Measurements from ENCODE around the gene INHBB.

Gene INHBB

GRCh38 chr2:120367221-120367620 is 21.3 kb downstream of the INHBB start:
- no peaks in the 10 kb centered on the region for H3K27me3 ChIP-seq (ENCODE audit: low read length)
- no peak overlapping the region for H3K4me2 ChIP-seq (ENCODE audit: low read depth, low read length, poor library complexity, severe bottlenecking)
- no peak overlapping the region for H3K9ac ChIP-seq (ENCODE audit: low read length)
- no peaks in the 10 kb centered on the region for H3K36me3 ChIP-seq (ENCODE audit: low read length)
- H3K9me3 ChIP-seq (ENCODE audit: insufficient read depth, low read length): no peaks in the 10 kb centered on the region
- H3K79me2 ChIP-seq (ENCODE audit: insufficient read depth, low read length): no peaks in the 10 kb centered on the region
- H3K4me3 ChIP-seq (ENCODE audit: insufficient read depth, low read length, poor library complexity, severe bottlenecking): no peak overlapping the region
- TF ChIP-seq CTCF (IDR thresholded peaks at IDR 0.05; ENCODE audit: insufficient read depth, low read length, poor library complexity, severe bottlenecking) (no peak), EZH2phosphoT487 (conservative IDR thresholded peaks at IDR 0.05; ENCODE audit: low read length) (no peak)
- H3K27ac ChIP-seq (ENCODE audit: low read depth, low read length): no peak overlapping the region
- H2AFZ ChIP-seq (ENCODE audit: low read depth, low read length, severe bottlenecking): no peak overlapping the region
- no peaks in the 10 kb centered on the region for H3F3A ChIP-seq (ENCODE audit: insufficient read depth)
- H4K20me1 ChIP-seq (ENCODE audit: low read depth, low read length): no peaks in the 10 kb centered on the region
- no peaks in the 10 kb centered on the region for H3K9me2 ChIP-seq (replicated peaks; ENCODE audit: insufficient read depth, low read length)

- no peak overlapping the region for H3K9ac ChIP-seq (ENCODE audit: low read length)
- no peak overlapping the region for H3K27ac ChIP-seq (ENCODE audit: low read depth, low read length)
- no peaks in the 10 kb centered on the region for H3K27me3 ChIP-seq (ENCODE audit: low read length)
- H2AFZ ChIP-seq (ENCODE audit: low read depth, low read length, severe bottlenecking): no peak overlapping the region
- no peak overlapping the region for H3K4me3 ChIP-seq (ENCODE audit: insufficient read depth, low read length, poor library complexity, severe bottlenecking)
- no peaks in the 10 kb centered on the region for H3K36me3 ChIP-seq (ENCODE audit: low read length)
- no peaks in the 10 kb centered on the region for H3K9me2 ChIP-seq (replicated peaks; ENCODE audit: insufficient read depth, low read length)
- no peak overlapping the region for H3K4me2 ChIP-seq (ENCODE audit: low read depth, low read length, poor library complexity, severe bottlenecking)
- H3K9me3 ChIP-seq (ENCODE audit: insufficient read depth, low read length): no peaks in the 10 kb centered on the region
- H4K20me1 ChIP-seq (ENCODE audit: low read depth, low read length): no peaks in the 10 kb centered on the region
- TF ChIP-seq CTCF (IDR thresholded peaks at IDR 0.05; ENCODE audit: insufficient read depth, low read length, poor library complexity, severe bottlenecking) (no peak), EZH2phosphoT487 (conservative IDR thresholded peaks at IDR 0.05; ENCODE audit: low read length) (no peak)
- H3F3A ChIP-seq (ENCODE audit: insufficient read depth): no peaks in the 10 kb centered on the region
- H3K79me2 ChIP-seq (ENCODE audit: insufficient read depth, low read length): no peaks in the 10 kb centered on the region
These were observed 21.7 kb downstream of the INHBB start for GRCh38 chr2:120367649-120368048.

DNA sequence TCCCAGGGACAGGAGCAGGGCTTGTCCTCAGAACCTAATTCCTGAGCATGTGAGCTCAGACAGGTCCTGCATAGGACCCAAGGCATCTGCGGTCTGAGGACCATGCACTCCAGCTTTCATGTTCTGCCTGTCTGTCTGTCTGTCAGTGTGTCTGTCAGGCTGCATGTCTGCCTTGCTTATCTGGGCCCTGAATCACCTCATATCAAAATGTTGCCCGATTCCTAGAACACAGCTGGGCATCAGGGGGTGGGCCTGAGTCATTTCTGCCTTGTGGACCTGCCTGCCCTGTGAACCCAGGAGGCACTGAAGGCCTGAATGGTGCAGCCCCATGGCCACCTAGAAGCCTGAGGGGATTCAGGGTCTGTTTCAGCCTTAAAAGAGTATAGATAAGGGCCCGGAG is 22.1 kb downstream of the INHBB start:
- Histone ChIP-seq H3K79me2 (ENCODE audit: insufficient read depth, low read length) (no peaks in the 10 kb centered on the region), H3K4me3 (ENCODE audit: insufficient read depth, low read length, poor library complexity, severe bottlenecking) (no peak overlapping the region), H3K4me2 (ENCODE audit: low read depth, low read length, poor library complexity, severe bottlenecking) (no peak overlapping the region), H3K27ac (ENCODE audit: low read depth, low read length) (no peak overlapping the region), H3F3A (ENCODE audit: insufficient read depth) (no peaks in the 10 kb centered on the region), H3K9me3 (ENCODE audit: insufficient read depth, low read length) (no peaks in the 10 kb centered on the region), H3K9me2 (replicated peaks; ENCODE audit: insufficient read depth, low read length) (no peaks in the 10 kb centered on the region), H2AFZ (ENCODE audit: low read depth, low read length, severe bottlenecking) (no peak overlapping the region), H3K9ac (ENCODE audit: low read length) (no peak overlapping the region), H3K36me3 (ENCODE audit: low read length) (no peaks in the 10 kb centered on the region), H3K27me3 (ENCODE audit: low read length) (no peaks in the 10 kb centered on the region), H4K20me1 (ENCODE audit: low read depth, low read length) (no peaks in the 10 kb centered on the region)
- TF ChIP-seq CTCF (IDR thresholded peaks at IDR 0.05; ENCODE audit: insufficient read depth, low read length, poor library complexity, severe bottlenecking): no peak
- no peak for TF ChIP-seq EZH2phosphoT487 (conservative IDR thresholded peaks at IDR 0.05; ENCODE audit: low read length)

DNA sequence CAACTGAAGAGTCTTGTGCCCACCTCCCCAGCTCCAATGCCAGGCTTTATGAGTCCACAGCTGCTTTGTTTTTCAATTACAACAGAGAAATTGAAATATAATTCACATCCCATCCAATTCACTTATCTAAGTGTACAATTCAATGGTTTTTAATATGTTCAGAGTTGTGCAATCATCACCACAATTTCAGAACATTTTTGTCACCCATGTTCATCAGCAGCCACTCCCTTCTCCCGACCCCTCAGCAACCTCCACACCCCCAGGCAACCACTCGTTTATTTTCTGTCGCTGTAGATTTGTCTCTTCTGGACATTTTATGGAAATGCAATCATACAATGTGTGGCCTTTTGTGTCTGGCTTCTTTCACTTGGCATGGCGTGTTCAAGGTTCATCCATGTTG is 23.3 kb downstream of the INHBB start:
- Histone ChIP-seq H3K27me3 (ENCODE audit: low read length) (no peaks in the 10 kb centered on the region), H3K9me2 (replicated peaks; ENCODE audit: insufficient read depth, low read length) (no peaks in the 10 kb centered on the region), H3K4me3 (ENCODE audit: insufficient read depth, low read length, poor library complexity, severe bottlenecking) (no peak overlapping the region), H3K9me3 (ENCODE audit: insufficient read depth, low read length) (no peaks in the 10 kb centered on the region), H3F3A (ENCODE audit: insufficient read depth) (no peaks in the 10 kb centered on the region), H3K36me3 (ENCODE audit: low read length) (no peaks in the 10 kb centered on the region), H2AFZ (ENCODE audit: low read depth, low read length, severe bottlenecking) (no peak overlapping the region), H3K4me2 (ENCODE audit: low read depth, low read length, poor library complexity, severe bottlenecking) (no peak overlapping the region), H4K20me1 (ENCODE audit: low read depth, low read length) (no peaks in the 10 kb centered on the region), H3K9ac (ENCODE audit: low read length) (no peak overlapping the region), H3K79me2 (ENCODE audit: insufficient read depth, low read length) (no peaks in the 10 kb centered on the region), H3K27ac (ENCODE audit: low read depth, low read length) (no peak overlapping the region)
- TF ChIP-seq EZH2phosphoT487 (conservative IDR thresholded peaks at IDR 0.05; ENCODE audit: low read length) (no peak), CTCF (IDR thresholded peaks at IDR 0.05; ENCODE audit: insufficient read depth, low read length, poor library complexity, severe bottlenecking) (no peak)

All from SU-DHL-6 (cell line).